C4-2B (cell line): ENCODE measurements around the gene OBSL1.

Experiments
- ZFX ChIP-seq: fragments of 450-650 bp; IDR thresholded peaks from 2 replicates; pipeline ENCODE4 v1.6.1; 2017
- TF ChIP-seq, protein P1 (sequence below): fragments of 450-650 bp; conservative IDR thresholded peaks from 2 replicates; pipeline ENCODE4 v1.5.1; 2017; ENCODE audit warnings: mild to moderate bottlenecking

DNA sequence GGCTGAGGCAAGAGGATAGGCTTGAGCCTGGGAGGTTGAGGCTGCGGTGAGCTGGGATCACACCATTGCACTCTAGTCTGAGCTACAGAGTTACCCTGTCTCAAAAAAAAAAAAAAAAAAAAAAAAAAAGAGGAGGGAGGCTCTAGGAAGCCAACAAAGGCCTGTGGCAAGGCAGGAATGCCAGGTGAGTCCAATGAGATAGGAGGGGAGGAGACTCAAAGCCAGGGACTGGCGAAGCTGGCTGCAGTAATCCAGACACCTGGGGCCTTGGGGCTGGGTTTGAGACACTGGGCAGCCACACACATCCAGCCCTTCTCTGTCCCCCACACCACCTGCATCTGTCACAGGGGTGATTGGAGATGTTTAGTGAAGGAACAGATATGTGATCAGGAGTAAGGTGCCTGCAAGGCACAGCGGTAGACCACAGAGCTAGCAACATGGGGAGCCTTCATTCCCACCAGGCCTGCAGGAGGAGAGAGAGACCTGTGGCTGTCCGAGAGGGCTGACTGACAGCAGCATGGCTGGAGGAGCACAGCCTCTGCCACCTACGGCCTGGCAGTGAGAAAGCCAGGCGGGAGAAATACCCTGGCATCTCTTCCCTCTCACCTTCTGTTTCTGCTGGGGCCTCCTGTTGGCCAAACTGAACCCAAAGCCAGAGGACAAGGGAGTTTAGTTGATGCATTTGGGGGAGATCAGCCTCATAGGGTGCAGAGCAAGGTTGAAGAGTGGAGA lies 37.2 kb downstream of the OBSL1 start:
- TF ChIP-seq, protein P1, sequence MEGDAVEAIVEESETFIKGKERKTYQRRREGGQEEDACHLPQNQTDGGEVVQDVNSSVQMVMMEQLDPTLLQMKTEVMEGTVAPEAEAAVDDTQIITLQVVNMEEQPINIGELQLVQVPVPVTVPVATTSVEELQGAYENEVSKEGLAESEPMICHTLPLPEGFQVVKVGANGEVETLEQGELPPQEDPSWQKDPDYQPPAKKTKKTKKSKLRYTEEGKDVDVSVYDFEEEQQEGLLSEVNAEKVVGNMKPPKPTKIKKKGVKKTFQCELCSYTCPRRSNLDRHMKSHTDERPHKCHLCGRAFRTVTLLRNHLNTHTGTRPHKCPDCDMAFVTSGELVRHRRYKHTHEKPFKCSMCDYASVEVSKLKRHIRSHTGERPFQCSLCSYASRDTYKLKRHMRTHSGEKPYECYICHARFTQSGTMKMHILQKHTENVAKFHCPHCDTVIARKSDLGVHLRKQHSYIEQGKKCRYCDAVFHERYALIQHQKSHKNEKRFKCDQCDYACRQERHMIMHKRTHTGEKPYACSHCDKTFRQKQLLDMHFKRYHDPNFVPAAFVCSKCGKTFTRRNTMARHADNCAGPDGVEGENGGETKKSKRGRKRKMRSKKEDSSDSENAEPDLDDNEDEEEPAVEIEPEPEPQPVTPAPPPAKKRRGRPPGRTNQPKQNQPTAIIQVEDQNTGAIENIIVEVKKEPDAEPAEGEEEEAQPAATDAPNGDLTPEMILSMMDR = no peak
- no peak for TF ChIP-seq ZFX
